Activated CD4-positive, alpha-beta T cell treated with anti-CD3 and anti-CD28 coated beads, Interleukin-2, amount 10 ng/mL, durations not matched to agents 7 days and 5 days (primary cell): ENCODE measurements around the gene STRN3. TPM values are rescaled to one million over a fixed set of nuclear protein-coding genes. Genes with fewer than 3 reads are reported as not detected.
"Not testable (repeated sequence)": the region's sequence is repeated elsewhere in the genome, so short reads cannot be mapped to it uniquely, and the experiment has no call there.

Source experiments
- CTCF ChIA-PET: fragments of 350-600 bp; sonication (Branson Sonifier 250); formaldehyde crosslinking; loops from one replicate; lab custom pipeline; 2021; ENCODE audit warnings: antibody characterized with exemption; lab: Charles Lee
- POLR2A ChIA-PET: fragments of 350-600 bp; sonication (Branson Sonifier 250); formaldehyde crosslinking; loops from one replicate; lab custom pipeline; 2021; ENCODE audit warnings: antibody characterized with exemption; lab: Charles Lee
- DNase-seq: peaks from one replicate; pipeline ENCODE4 v3.0.0-alpha.2; 2020
- H3K27ac Mint-ChIP-seq: one replicate; pipeline ENCODE4 v1.8.0; 2021; ENCODE audit warnings: mild to moderate bottlenecking, moderate library complexity, mixed read lengths
- H3K27me3 Mint-ChIP-seq: one replicate; pipeline ENCODE4 v1.8.0; 2021; ENCODE audit warnings: mixed read lengths
- H3K36me3 Mint-ChIP-seq: one replicate; pipeline ENCODE4 v1.8.0; 2021; ENCODE audit warnings: low read depth, mixed read lengths
- H3K4me1 Mint-ChIP-seq: one replicate; pipeline ENCODE4 v1.8.0; 2021; ENCODE audit warnings: mixed read lengths
- H3K4me3 Mint-ChIP-seq: one replicate; pipeline ENCODE4 v1.8.0; 2021; ENCODE audit warnings: mild to moderate bottlenecking, moderate library complexity, mixed read lengths
- H3K9me3 Mint-ChIP-seq: one replicate; pipeline ENCODE4 v1.8.0; 2021; ENCODE audit warnings: mixed read lengths
- total RNA-seq, 2 experiments: library from RNA; stranded (reverse); gene quantifications; one replicate each; pipeline ENCODE4 v1.2.3, GENCODE V29; 2021

The STRN3 gene
- total RNA-seq, 2 experiments from 2014 or later: 20.4 TPM

GRCh38 chr14:31052905-31053586 lies 26.9 kb upstream of the STRN3 start:
- POLR2A ChIA-PET, H3K27ac Mint-ChIP-seq, H3K4me1 Mint-ChIP-seq, H3K9me3 Mint-ChIP-seq, DNase-seq, H3K4me3 Mint-ChIP-seq, H3K36me3 Mint-ChIP-seq, CTCF ChIA-PET, H3K27me3 Mint-ChIP-seq: not testable (repeated sequence)

- POLR2A ChIA-PET: no interaction called here
- Mint-ChIP-seq H3K4me1 (peaks cover 1% of the 10 kb centered on the region), H3K4me3 (no peak overlapping the region), H3K27ac (no peak overlapping the region), H3K36me3 (no peaks in the 10 kb centered on the region), H3K27me3 (no peaks in the 10 kb centered on the region), H3K9me3 (no peaks in the 10 kb centered on the region)
- no peak for DNase-seq
- CTCF ChIA-PET: no interaction called here
These were observed 25.3 kb upstream of the STRN3 start for GRCh38 chr14:31051511-31051910.

DNA sequence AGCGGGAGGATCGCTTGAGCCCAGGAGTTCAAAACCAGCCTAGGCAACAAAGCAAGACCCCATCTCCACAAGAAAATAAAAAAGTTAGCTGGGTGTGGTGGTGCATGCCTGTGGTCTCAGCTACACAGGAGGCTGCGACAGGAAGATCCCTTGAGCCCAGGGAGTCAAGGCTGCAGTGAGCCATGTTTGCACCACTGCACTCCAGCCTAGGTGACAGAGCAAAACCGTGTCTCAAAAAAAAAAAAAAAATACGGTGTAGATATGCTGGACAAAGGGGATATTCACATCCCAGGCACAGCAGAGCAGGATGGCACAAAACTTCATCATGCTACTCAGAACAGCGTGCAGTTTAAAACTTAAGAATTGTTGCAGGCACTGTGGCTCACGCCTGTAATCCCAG lies 24.8 kb upstream of the STRN3 start:
- POLR2A ChIA-PET: no interaction called here
- Mint-ChIP-seq H3K27me3 (no peaks in the 10 kb centered on the region), H3K4me1 (peaks cover 1% of the 10 kb centered on the region), H3K27ac (no peak overlapping the region), H3K9me3 (no peaks in the 10 kb centered on the region), H3K36me3 (no peaks in the 10 kb centered on the region), H3K4me3 (no peak overlapping the region)
- no peak for DNase-seq
- CTCF ChIA-PET: no interaction called here

DNA sequence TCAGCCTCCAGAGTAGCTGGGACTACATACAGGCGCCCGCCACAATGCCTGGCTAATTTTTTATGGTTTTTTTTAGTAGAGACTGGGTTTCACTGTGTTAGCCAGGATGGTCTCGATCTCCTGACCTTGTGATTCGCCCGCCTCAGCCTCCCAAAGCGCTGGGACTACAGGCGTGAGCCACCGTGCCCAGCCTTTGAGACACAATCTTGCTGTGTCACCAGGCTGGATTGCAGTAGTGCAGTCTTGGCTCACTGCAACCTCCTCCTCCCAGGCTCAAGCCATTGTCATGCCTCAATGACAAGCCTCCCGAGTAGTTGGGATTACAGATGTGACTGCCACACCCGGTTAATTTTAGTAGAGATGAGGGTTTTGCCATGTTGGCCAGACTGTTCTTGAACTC lies 21.3 kb upstream of the STRN3 start:
- CTCF ChIA-PET: no interaction called here
- peaks cover 1% of the 10 kb centered on the region for H3K4me1 Mint-ChIP-seq
- no peak for DNase-seq
- H3K27me3 Mint-ChIP-seq: no peaks in the 10 kb centered on the region
- no peak overlapping the region for H3K4me3 Mint-ChIP-seq
- POLR2A ChIA-PET: no interaction called here
- H3K27ac Mint-ChIP-seq: no peak overlapping the region
- no peaks in the 10 kb centered on the region for H3K36me3 Mint-ChIP-seq
- no peaks in the 10 kb centered on the region for H3K9me3 Mint-ChIP-seq

GRCh38 chr14:31045501-31046080 lies 19.4 kb upstream of the STRN3 start:
- no peak overlapping the region for H3K27ac Mint-ChIP-seq
- CTCF ChIA-PET: no interaction called here
- peaks cover 1% of the 10 kb centered on the region for H3K4me1 Mint-ChIP-seq
- H3K4me3 Mint-ChIP-seq: no peak overlapping the region
- no peaks in the 10 kb centered on the region for H3K9me3 Mint-ChIP-seq
- H3K27me3 Mint-ChIP-seq: no peaks in the 10 kb centered on the region
- POLR2A ChIA-PET: no interaction called here
- H3K36me3 Mint-ChIP-seq: no peaks in the 10 kb centered on the region
- no peak for DNase-seq

- no peaks in the 10 kb centered on the region for H3K36me3 Mint-ChIP-seq
- ChIA-PET CTCF (no interaction called here), POLR2A (no interaction called here)
- no peak for DNase-seq
- no peaks in the 10 kb centered on the region for H3K27me3 Mint-ChIP-seq
- no peaks in the 10 kb centered on the region for H3K9me3 Mint-ChIP-seq
- H3K4me1 Mint-ChIP-seq: peaks cover 1% of the 10 kb centered on the region
- H3K4me3 Mint-ChIP-seq: no peak overlapping the region
- H3K27ac Mint-ChIP-seq: no peak overlapping the region
These were observed 17.2 kb upstream of the STRN3 start for GRCh38 chr14:31043379-31043778.

GRCh38 chr14:31042893-31043292 lies 16.7 kb upstream of the STRN3 start:
- H3K36me3 Mint-ChIP-seq, H3K27me3 Mint-ChIP-seq, POLR2A ChIA-PET, H3K9me3 Mint-ChIP-seq, H3K4me1 Mint-ChIP-seq, DNase-seq, H3K4me3 Mint-ChIP-seq, H3K27ac Mint-ChIP-seq, CTCF ChIA-PET: not testable (repeated sequence)

- DNase-seq: no peak
- ChIA-PET CTCF (no interaction called here), POLR2A (no interaction called here)
- no peak overlapping the region for H3K27ac Mint-ChIP-seq
- H3K9me3 Mint-ChIP-seq: no peaks in the 10 kb centered on the region
- no peaks in the 10 kb centered on the region for H3K36me3 Mint-ChIP-seq
- no peaks in the 10 kb centered on the region for H3K27me3 Mint-ChIP-seq
- no peak overlapping the region for H3K4me3 Mint-ChIP-seq
- H3K4me1 Mint-ChIP-seq: peaks cover 1% of the 10 kb centered on the region
These were observed 16.1 kb upstream of the STRN3 start for GRCh38 chr14:31042300-31042699.

GRCh38 chr14:31038521-31039166 lies 12.5 kb upstream of the STRN3 start:
- Mint-ChIP-seq H3K27ac (no peak overlapping the region), H3K4me1 (peaks cover 2% of the 10 kb centered on the region), H3K36me3 (no peaks in the 10 kb centered on the region), H3K4me3 (no peak overlapping the region), H3K27me3 (no peaks in the 10 kb centered on the region), H3K9me3 (no peaks in the 10 kb centered on the region)
- ChIA-PET POLR2A (interaction anchor here (1.7 kb wide), 1 partner anchor 12 kb away, joined by 4 read pairs; the partner anchor contains the start of gene STRN3), CTCF (interaction anchor here (2.1 kb wide), 1 partner anchor 11 kb away, joined by 5 read pairs; no protein-coding TSS in a partner anchor)
- no peak for DNase-seq

DNA sequence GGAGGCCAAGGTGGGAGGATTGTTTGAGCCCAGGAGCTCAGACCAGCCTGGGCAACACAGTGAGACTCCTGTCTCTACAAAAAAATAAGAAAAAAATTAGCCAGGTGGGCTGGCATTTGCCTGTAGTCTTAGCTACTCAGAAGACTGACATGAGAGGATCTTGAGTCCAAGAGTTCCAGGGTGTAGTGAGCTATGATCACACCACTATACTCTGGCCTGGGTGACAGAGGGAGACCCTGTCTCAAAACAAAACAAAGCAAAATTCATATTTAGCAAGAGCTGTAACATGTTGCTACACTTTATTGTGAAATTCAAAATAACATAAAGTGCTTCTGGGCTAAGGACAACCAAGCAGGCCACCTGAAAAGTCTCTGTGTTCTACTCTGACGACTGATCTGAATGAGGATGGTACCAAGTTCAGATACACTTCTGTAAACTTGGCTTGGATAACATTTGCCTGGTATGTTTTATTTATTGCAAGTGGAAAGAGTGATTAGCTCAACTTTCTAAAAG lies 11.6 kb upstream of the STRN3 start:
- Mint-ChIP-seq H3K4me1 (peaks cover 4% of the 10 kb centered on the region), H3K4me3 (no peak overlapping the region), H3K27ac (no peak overlapping the region), H3K9me3 (no peaks in the 10 kb centered on the region), H3K36me3 (no peaks in the 10 kb centered on the region), H3K27me3 (no peaks in the 10 kb centered on the region)
- ChIA-PET POLR2A (interaction anchor here (0.6 to 1.7 kb wide), 2 partner anchors 11 to 417 kb away, joined by 3 to 4 read pairs; partner anchors contain the start of gene STRN3), CTCF (interaction anchor here (2.1 kb wide), 1 partner anchor 10 kb away, joined by 5 read pairs; no protein-coding TSS in a partner anchor)
- no peak for DNase-seq

- H3K9me3 Mint-ChIP-seq: no peaks in the 10 kb centered on the region
- ChIA-PET CTCF (no interaction called here), POLR2A (no interaction called here)
These were observed 10.4 kb upstream of the STRN3 start for GRCh38 chr14:31036552-31036951.

DNA sequence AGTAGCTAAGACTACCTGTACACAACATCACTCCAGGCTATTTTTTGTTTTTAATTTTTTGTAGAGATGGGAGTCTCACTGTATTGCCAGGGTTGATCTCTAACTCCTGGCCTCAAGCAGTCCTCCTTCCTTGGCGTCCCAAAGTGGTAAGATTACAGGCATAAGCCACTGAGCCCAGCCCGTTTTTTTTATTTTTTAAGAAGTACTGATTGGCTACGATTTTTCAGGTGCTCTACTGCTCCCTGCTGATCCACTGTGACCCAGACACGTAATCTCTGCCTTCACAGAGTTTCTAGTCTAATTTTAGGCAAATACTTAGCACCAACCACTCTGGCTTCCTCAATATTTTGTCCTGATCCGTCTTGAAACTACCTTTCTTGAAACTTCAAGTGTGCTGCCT lies 4.3 kb upstream of the STRN3 start:
- Mint-ChIP-seq H3K4me1 (peaks cover 35% of the 10 kb centered on the region), H3K9me3 (no peaks in the 10 kb centered on the region), H3K27me3 (no peaks in the 10 kb centered on the region), H3K36me3 (no peaks in the 10 kb centered on the region), H3K27ac (no peak overlapping the region), H3K4me3 (no peak overlapping the region)
- no peak for DNase-seq
- POLR2A ChIA-PET: no interaction called here
- CTCF ChIA-PET: no interaction called here

More at GRCh38 chr14:31036552-31036951, 10.4 kb upstream of the STRN3 start:
- H3K4me3 Mint-ChIP-seq: no peak overlapping the region
- DNase-seq: no peak
- no peaks in the 10 kb centered on the region for H3K36me3 Mint-ChIP-seq
- H3K4me1 Mint-ChIP-seq: peaks cover 9% of the 10 kb centered on the region
- H3K27ac Mint-ChIP-seq: no peak overlapping the region
- no peaks in the 10 kb centered on the region for H3K27me3 Mint-ChIP-seq
